ENCODE measurements around the gene DPT. TPM values are rescaled to one million over a fixed set of nuclear protein-coding genes. Genes with fewer than 3 reads are reported as not detected.

The DPT gene
- total and polyA plus RNA-seq, 2 donors (not counting 3 experiments of a cell fraction or from before 2014, with no cell fraction given): not detected

DNA sequence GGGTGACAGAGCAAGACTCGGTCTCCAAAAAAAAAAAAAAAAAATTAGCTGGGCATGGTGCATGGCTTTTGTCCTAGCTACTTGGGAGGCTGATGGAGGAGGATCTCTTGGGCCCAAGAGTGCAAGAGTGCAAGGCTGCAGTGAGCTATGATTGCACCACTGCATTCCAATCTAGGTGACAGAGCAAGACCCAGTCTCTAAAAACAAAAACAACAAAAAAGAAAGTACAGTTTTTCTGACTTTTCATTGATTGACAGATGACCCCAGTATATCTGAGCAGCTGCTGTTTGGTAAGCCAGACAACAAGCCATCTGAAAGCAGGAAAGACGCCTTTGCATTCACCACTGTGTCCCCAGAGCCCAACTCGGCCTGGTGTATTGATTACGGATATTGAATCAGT lies 10.9 kb upstream of the DPT start:
- no peak overlapping the region for H3K4me3 ChIP-seq (replicated peaks in 1 of 3; ENCODE audit: insufficient read depth in 1 of 3, low read depth in 1 of 3, low read length in 3 of 3)
- H3K27ac ChIP-seq (ENCODE audit: insufficient read depth, low read depth, low read length): no peak overlapping the region
- H2AFZ ChIP-seq (ENCODE audit: low read depth, low read length): no peak overlapping the region
- no peak for TF ChIP-seq JUN (IDR thresholded peaks at IDR 0.05; ENCODE audit: borderline replicate concordance, insufficient read depth, insufficient read length, low read depth)
- TF ChIP-seq FOS (IDR thresholded peaks at IDR 0.05; ENCODE audit: borderline replicate concordance, insufficient read depth, low read length): no peak
- TF ChIP-seq POLR2AphosphoS5 (IDR thresholded peaks at IDR 0.05; ENCODE audit: insufficient read depth, low read depth, low read length): no peak
- no peak for TF ChIP-seq EZH2 (IDR thresholded peaks at IDR 0.05; ENCODE audit: borderline replicate concordance, low read depth, low read length, severe bottlenecking)
- no peak for TF ChIP-seq MYC (IDR thresholded peaks at IDR 0.05; ENCODE audit: low read depth, low read length)
- no peak for TF ChIP-seq GATA2 (IDR thresholded peaks at IDR 0.05; ENCODE audit: insufficient read depth, insufficient read length, low read depth, low read length)
- TF ChIP-seq, protein P1, sequence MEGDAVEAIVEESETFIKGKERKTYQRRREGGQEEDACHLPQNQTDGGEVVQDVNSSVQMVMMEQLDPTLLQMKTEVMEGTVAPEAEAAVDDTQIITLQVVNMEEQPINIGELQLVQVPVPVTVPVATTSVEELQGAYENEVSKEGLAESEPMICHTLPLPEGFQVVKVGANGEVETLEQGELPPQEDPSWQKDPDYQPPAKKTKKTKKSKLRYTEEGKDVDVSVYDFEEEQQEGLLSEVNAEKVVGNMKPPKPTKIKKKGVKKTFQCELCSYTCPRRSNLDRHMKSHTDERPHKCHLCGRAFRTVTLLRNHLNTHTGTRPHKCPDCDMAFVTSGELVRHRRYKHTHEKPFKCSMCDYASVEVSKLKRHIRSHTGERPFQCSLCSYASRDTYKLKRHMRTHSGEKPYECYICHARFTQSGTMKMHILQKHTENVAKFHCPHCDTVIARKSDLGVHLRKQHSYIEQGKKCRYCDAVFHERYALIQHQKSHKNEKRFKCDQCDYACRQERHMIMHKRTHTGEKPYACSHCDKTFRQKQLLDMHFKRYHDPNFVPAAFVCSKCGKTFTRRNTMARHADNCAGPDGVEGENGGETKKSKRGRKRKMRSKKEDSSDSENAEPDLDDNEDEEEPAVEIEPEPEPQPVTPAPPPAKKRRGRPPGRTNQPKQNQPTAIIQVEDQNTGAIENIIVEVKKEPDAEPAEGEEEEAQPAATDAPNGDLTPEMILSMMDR (IDR thresholded peaks at IDR 0.05; ENCODE audit: extremely low read depth in 1 of 2, insufficient read depth in 1 of 2, low read depth in 1 of 2, low read length in 2 of 2): no peak
- no peak for TF ChIP-seq POLR2A (IDR thresholded peaks at IDR 0.05; ENCODE audit: low read depth, low read length)
- TF ChIP-seq, protein P2, sequence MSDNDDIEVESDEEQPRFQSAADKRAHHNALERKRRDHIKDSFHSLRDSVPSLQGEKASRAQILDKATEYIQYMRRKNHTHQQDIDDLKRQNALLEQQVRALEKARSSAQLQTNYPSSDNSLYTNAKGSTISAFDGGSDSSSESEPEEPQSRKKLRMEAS (IDR thresholded peaks at IDR 0.05; ENCODE audit: insufficient read depth, insufficient read length): no peak
- no peak for FAIRE-seq
- no peaks in the 10 kb centered on the region for H4K20me1 ChIP-seq (replicated peaks; ENCODE audit: control insufficient read depth, extremely low read depth, insufficient read depth, low read length)
- ChIA-PET POLR2A (no interaction called here), CTCF (interaction anchor here (0.7 kb wide), 1 partner anchor 137 kb away, joined by 6 read pairs; no protein-coding TSS in a partner anchor)
- no peaks in the 10 kb centered on the region for H3K79me2 ChIP-seq (ENCODE audit: control insufficient read depth, insufficient read depth, low read length)
- H3K27me3 ChIP-seq (ENCODE audit: control insufficient read depth in 2 of 2, insufficient read depth in 2 of 2, low read length in 2 of 2): no peaks in the 10 kb centered on the region
- no peaks in the 10 kb centered on the region for H3K9me1 ChIP-seq (replicated peaks; ENCODE audit: control insufficient read depth, extremely low read depth, insufficient read depth, low read length)
- dilution Hi-C loops (cut with MboI; ENCODE audit: extremely low pct_ligation_motif_present, low sequenced_read_pairs) (no loop called here), intact Hi-C loops (cut with micrococcal nuclease) (no loop called here)
- H3K4me2 ChIP-seq (ENCODE audit: insufficient read depth, low read length): no peak overlapping the region
- H3K9ac ChIP-seq (replicated peaks; ENCODE audit: extremely low read depth, insufficient read depth, low read length): no peak overlapping the region
- no TSS peak for BruUV-seq (replicated peaks)
- DNase-seq (ENCODE audit: low read depth, low spot score): no peak
- no peaks in the 10 kb centered on the region for H3K9me3 ChIP-seq (replicated peaks; ENCODE audit: control insufficient read depth, insufficient read depth, low read length)
- no peaks in the 10 kb centered on the region for H3K4me1 ChIP-seq (ENCODE audit: control insufficient read depth, extremely low read depth, insufficient read depth, low read length)
- no peaks in the 10 kb centered on the region for H3K36me3 ChIP-seq (ENCODE audit: control insufficient read depth in 2 of 2, extremely low read depth in 1 of 2, insufficient read depth in 2 of 2, low read length in 2 of 2)
